ENCODE results near the gene GUF1. TPM values are rescaled to one million over a fixed set of nuclear protein-coding genes. Genes with fewer than 3 reads are reported as not detected.
A peak's percentile ranks its signal among the peaks of the same experiment; 100 is the strongest.

The GUF1 gene
- total and polyA plus RNA-seq, 4 donors: 6.4 to 13.0 (median 10.5) TPM

GRCh38 chr4:44722001-44722400, 43.8 kb downstream of the GUF1 start:
- 99% methylated on average over 3 of the region's 3 CpGs for WGBS
- no peak for DNase-seq (ENCODE audit: low spot score)
- peaks cover 1 to 12% (median 8%) of the 10 kb centered on the region in 4 donors for H3K4me1 ChIP-seq (ENCODE audit: control insufficient read depth in 4 of 4, insufficient read depth in 4 of 4, low read length in 3 of 4)
- TF ChIP-seq FOXA2 (IDR thresholded peaks at IDR 0.05) (no peak), JUND (IDR thresholded peaks at IDR 0.05) (no peak), CTCF (IDR thresholded peaks at IDR 0.05; ENCODE audit: low read depth, low read length, missing input control) (no peak), SP1 (IDR thresholded peaks at IDR 0.05) (no peak), RAD21 (IDR thresholded peaks at IDR 0.05) (no peak), FOXA1 (IDR thresholded peaks at IDR 0.05) (no peak), TAF1 (conservative IDR thresholded peaks at IDR 0.05) (no peak), RXRA (IDR thresholded peaks at IDR 0.05) (no peak), HNF4A (conservative IDR thresholded peaks at IDR 0.05) (no peak), ATF3 (IDR thresholded peaks at IDR 0.05) (no peak), YY1 (IDR thresholded peaks at IDR 0.05) (no peak), GABPA (IDR thresholded peaks at IDR 0.05 in 1 of 2, conservative IDR thresholded peaks at IDR 0.05 in 1 of 2) (no peak), ZBTB33 (IDR thresholded peaks at IDR 0.05) (no peak), EGR1 (IDR thresholded peaks at IDR 0.05; ENCODE audit: low read depth in 2 of 2) (no peak), MAX (IDR thresholded peaks at IDR 0.05) (no peak), NR2F2 (IDR thresholded peaks at IDR 0.05) (no peak)
- H3K27ac ChIP-seq (ENCODE audit: low read depth in 1 of 2, low read length in 2 of 2): no peak overlapping the region
- no peak overlapping the region for H3K9ac ChIP-seq (ENCODE audit: low read depth in 1 of 2, low read length in 2 of 2)
- H3K4me3 ChIP-seq (ENCODE audit: low read depth in 1 of 3, low read length in 3 of 3): no peak overlapping the region
- H3K36me3 ChIP-seq (ENCODE audit: control insufficient read depth in 4 of 4, insufficient read depth in 3 of 4, low read depth in 1 of 4, low read length in 3 of 4): no peaks in the 10 kb centered on the region
- no peaks in the 10 kb centered on the region for H3K27me3 ChIP-seq (ENCODE audit: control insufficient read depth in 4 of 4, insufficient read depth in 4 of 4, low read length in 3 of 4)
- no peaks in the 10 kb centered on the region for H3K9me3 ChIP-seq (ENCODE audit: control insufficient read depth in 4 of 4, low read length in 3 of 4)

- Histone ChIP-seq H3K27ac (ENCODE audit: low read depth in 1 of 2, low read length in 2 of 2) (no peak overlapping the region), H3K4me3 (ENCODE audit: low read depth in 1 of 3, low read length in 3 of 3) (peak overlapping the region in 2 of 3 donors; percentile 80 to 95), H3K9ac (ENCODE audit: low read depth in 1 of 2, low read length in 2 of 2) (no peak overlapping the region), H3K27me3 (ENCODE audit: control insufficient read depth in 4 of 4, insufficient read depth in 4 of 4, low read length in 3 of 4) (no peaks in the 10 kb centered on the region), H3K9me3 (ENCODE audit: control insufficient read depth in 4 of 4, low read length in 3 of 4) (no peaks in the 10 kb centered on the region), H3K4me1 (ENCODE audit: control insufficient read depth in 4 of 4, insufficient read depth in 4 of 4, low read length in 3 of 4) (peaks cover 1 to 15% (median 8%) of the 10 kb centered on the region in 4 donors), H3K36me3 (ENCODE audit: control insufficient read depth in 4 of 4, insufficient read depth in 3 of 4, low read depth in 1 of 4, low read length in 3 of 4) (no peaks in the 10 kb centered on the region)
- DNase-seq (ENCODE audit: low spot score): no peak
- WGBS: 66% methylated on average over 6 of the region's 6 CpGs
- no peak for TF ChIP-seq FOXA1 (IDR thresholded peaks at IDR 0.05)
- no peak for TF ChIP-seq GABPA (IDR thresholded peaks at IDR 0.05 in 1 of 2, conservative IDR thresholded peaks at IDR 0.05 in 1 of 2)
Measured at GRCh38 chr4:44725166-44725565, 46.9 kb downstream of the GUF1 start.

- no peak for DNase-seq (ENCODE audit: low spot score)
- Histone ChIP-seq H3K27ac (ENCODE audit: low read depth in 1 of 2, low read length in 2 of 2) (peak overlapping the region; percentile 63 to 72), H3K4me1 (ENCODE audit: control insufficient read depth in 4 of 4, insufficient read depth in 4 of 4, low read length in 3 of 4) (peaks cover 1 to 15% (median 8%) of the 10 kb centered on the region in 4 donors), H3K9me3 (ENCODE audit: control insufficient read depth in 4 of 4, low read length in 3 of 4) (no peaks in the 10 kb centered on the region), H3K27me3 (ENCODE audit: control insufficient read depth in 4 of 4, insufficient read depth in 4 of 4, low read length in 3 of 4) (no peaks in the 10 kb centered on the region), H3K36me3 (ENCODE audit: control insufficient read depth in 4 of 4, insufficient read depth in 3 of 4, low read depth in 1 of 4, low read length in 3 of 4) (no peaks in the 10 kb centered on the region), H3K4me3 (ENCODE audit: low read depth in 1 of 3, low read length in 3 of 3) (peak overlapping the region; percentile 80 to 95 (median 89)), H3K9ac (ENCODE audit: low read depth in 1 of 2, low read length in 2 of 2) (peak overlapping the region in 1 of 2 donors; percentile 56)
- no peak for TF ChIP-seq EGR1 (IDR thresholded peaks at IDR 0.05; ENCODE audit: low read depth in 2 of 2)
- TF ChIP-seq YY1 (IDR thresholded peaks at IDR 0.05): no peak
- no peak for TF ChIP-seq ZBTB33 (IDR thresholded peaks at IDR 0.05)
- no peak for TF ChIP-seq HNF4G (IDR thresholded peaks at IDR 0.05)
- TF ChIP-seq FOXA1 (IDR thresholded peaks at IDR 0.05): no peak
- TF ChIP-seq NR2F2 (IDR thresholded peaks at IDR 0.05): no peak
- no peak for TF ChIP-seq REST (IDR thresholded peaks at IDR 0.05)
- WGBS: 9% methylated on average over 9 of the region's 9 CpGs
Measured at GRCh38 chr4:44725726-44726037, 47.5 kb downstream of the GUF1 start.
